ENCODE measurements around the gene POLD2.
"Not testable (repeated sequence)": the region's sequence is repeated elsewhere in the genome, so short reads cannot be mapped to it uniquely, and the experiment has no call there.

Gene POLD2

GRCh38 chr7:44139311-44140010 is 16.1 kb upstream of the POLD2 start:
- no peak for DNase-seq (ENCODE audit: low spot score)

GRCh38 chr7:44138698-44139097 is 15.3 kb upstream of the POLD2 start:
- DNase-seq (ENCODE audit: low spot score): no peak

GRCh38 chr7:44136731-44137130 is 13.4 kb upstream of the POLD2 start:
- no peak for DNase-seq (ENCODE audit: low spot score)

GRCh38 chr7:44134943-44135628 is 11.7 kb upstream of the POLD2 start:
- DNase-seq (ENCODE audit: low spot score): no peak

- DNase-seq (ENCODE audit: low spot score): no peak
Observed at GRCh38 chr7:44133295-44133694, 9.9 kb upstream of the POLD2 start.

- DNase-seq (ENCODE audit: low spot score): no peak
Observed at GRCh38 chr7:44132039-44132438, 8.7 kb upstream of the POLD2 start.

GRCh38 chr7:44131173-44132029 is 8.1 kb upstream of the POLD2 start:
- DNase-seq (ENCODE audit: low spot score): peak; percentile 92

- DNase-seq (ENCODE audit: low spot score): no peak
Observed at GRCh38 chr7:44128721-44129582, 5.6 kb upstream of the POLD2 start.

GRCh38 chr7:44127161-44127560 is 3.8 kb upstream of the POLD2 start:
- no peak for DNase-seq (ENCODE audit: low spot score)

- not testable (repeated sequence) for DNase-seq (ENCODE audit: low spot score)
Observed at GRCh38 chr7:44126574-44126973, 3.2 kb upstream of the POLD2 start.

GRCh38 chr7:44124822-44125202 is 1.5 kb upstream of the POLD2 start:
- DNase-seq (ENCODE audit: low spot score): no peak

GRCh38 chr7:44122529-44122928 is 819 bp downstream of the POLD2 start:
- DNase-seq (ENCODE audit: low spot score): no peak

GRCh38 chr7:44121761-44122420 is 1.5 kb downstream of the POLD2 start:
- no peak for DNase-seq (ENCODE audit: low spot score)

- DNase-seq (ENCODE audit: low spot score): no peak
Observed at GRCh38 chr7:44120395-44120794, 3.0 kb downstream of the POLD2 start.

- DNase-seq (ENCODE audit: low spot score): no peak
Observed at GRCh38 chr7:44119829-44120380, 3.4 kb downstream of the POLD2 start.

- no peak for DNase-seq (ENCODE audit: low spot score)
Observed at GRCh38 chr7:44117801-44118429, 5.4 kb downstream of the POLD2 start.

- no peak for DNase-seq (ENCODE audit: low spot score)
Observed at GRCh38 chr7:44116789-44117666, 6.3 kb downstream of the POLD2 start.

GRCh38 chr7:44116087-44116788 is 7.1 kb downstream of the POLD2 start:
- no peak for DNase-seq (ENCODE audit: low spot score)
